Astrocyte (in vitro differentiated cells and primary cell): Measurements from ENCODE around the gene GPD2. TPM values are rescaled to one million over a fixed set of nuclear protein-coding genes. Genes with fewer than 3 reads are reported as not detected.

Source experiments
- DNase-seq: peaks from one replicate; pipeline ENCODE4 v3.0.0-alpha.2; 2010; ENCODE audit warnings: low read depth
- FAIRE-seq: peaks from 2 replicates; lab custom pipeline; 2011; peaks lifted over from hg19 to GRCh38; lab: Jason Lieb, UNC
- H2AFZ ChIP-seq: 2 replicates; pipeline ENCODE4 v1.6.0; 2012; ENCODE audit warnings: low read depth, low read length, inconsistent platforms
- H3K27ac ChIP-seq: 2 replicates; pipeline ENCODE4 v1.5.1; 2011; ENCODE audit warnings: low read depth, low read length, inconsistent platforms
- H3K27me3 ChIP-seq: 2 replicates; pipeline ENCODE4 v1.6.0; 2011; ENCODE audit warnings: low read length, inconsistent platforms; ENCODE audit not compliant: insufficient read depth
- H3K36me3 ChIP-seq: 2 replicates; pipeline ENCODE4 v1.5.1; 2011; ENCODE audit warnings: low read length, inconsistent platforms; ENCODE audit not compliant: insufficient read depth
- H3K4me1 ChIP-seq: 2 replicates; pipeline ENCODE4 v1.5.1; 2011; ENCODE audit warnings: low read length, inconsistent platforms; ENCODE audit not compliant: insufficient read depth
- H3K4me2 ChIP-seq: 2 replicates; pipeline ENCODE4 v1.6.0; 2012; ENCODE audit warnings: low read length, inconsistent platforms
- H3K4me3 ChIP-seq: 2 replicates; pipeline ENCODE4 v1.5.1; 2011; ENCODE audit warnings: low read depth, mild to moderate bottlenecking, low read length, inconsistent platforms; ENCODE audit not compliant: insufficient read depth
- H3K79me2 ChIP-seq: 2 replicates; pipeline ENCODE4 v1.6.0; 2012; ENCODE audit warnings: mild to moderate bottlenecking, low read length, inconsistent platforms; ENCODE audit not compliant: insufficient read depth
- H3K9ac ChIP-seq: 2 replicates; pipeline ENCODE4 v1.6.0; 2012; ENCODE audit warnings: mild to moderate bottlenecking, low read length, inconsistent platforms
- H3K9me3 ChIP-seq: 2 replicates; pipeline ENCODE4 v1.5.1; 2012; ENCODE audit warnings: low read depth, mild to moderate bottlenecking, low read length, inconsistent platforms; ENCODE audit not compliant: insufficient read depth
- H4K20me1 ChIP-seq: 2 replicates; pipeline ENCODE4 v1.6.0; 2012; ENCODE audit warnings: low read length, inconsistent platforms; ENCODE audit not compliant: insufficient read depth
- H3K27ac Mint-ChIP-seq: one replicate; pipeline ENCODE4 v1.8.0; 2021; ENCODE audit warnings: mild to moderate bottlenecking, mixed read lengths; ENCODE audit not compliant: unreplicated experiment
- H3K27me3 Mint-ChIP-seq: one replicate; pipeline ENCODE4 v1.8.0; 2021; ENCODE audit warnings: low read depth, mixed read lengths; ENCODE audit not compliant: unreplicated experiment
- H3K36me3 Mint-ChIP-seq: one replicate; pipeline ENCODE4 v1.8.0; 2021; ENCODE audit warnings: low read depth, mixed read lengths; ENCODE audit not compliant: unreplicated experiment
- H3K4me1 Mint-ChIP-seq: one replicate; pipeline ENCODE4 v1.8.0; 2021; ENCODE audit warnings: low read depth, mixed read lengths; ENCODE audit not compliant: unreplicated experiment
- H3K4me3 Mint-ChIP-seq: one replicate; pipeline ENCODE4 v1.8.0; 2021; ENCODE audit warnings: mild to moderate bottlenecking, moderate library complexity, mixed read lengths; ENCODE audit not compliant: unreplicated experiment
- H3K9me3 Mint-ChIP-seq: one replicate; pipeline ENCODE4 v1.8.0; 2021; ENCODE audit warnings: mild to moderate bottlenecking, mixed read lengths; ENCODE audit not compliant: unreplicated experiment
- EZH2 ChIP-seq: IDR thresholded peaks from 2 replicates; pipeline ENCODE4 v1.6.1; 2012; ENCODE audit warnings: mild to moderate bottlenecking, low read length, inconsistent platforms; ENCODE audit not compliant: insufficient read depth
- total RNA-seq: library from RNA; stranded (reverse); gene quantifications from 2 replicates; pipeline ENCODE4 v1.2.1, GENCODE V29; 2021
- TF ChIP-seq, protein P1 (sequence below): IDR thresholded peaks from 2 replicates; pipeline ENCODE4 v1.5.1; 2011; ENCODE audit warnings: low read depth, mild to moderate bottlenecking, inconsistent platforms, low read length, moderate library complexity; ENCODE audit not compliant: insufficient read depth

The GPD2 gene
- total RNA-seq, 1 donor from 2014 or later, result 29.0 TPM

DNA sequence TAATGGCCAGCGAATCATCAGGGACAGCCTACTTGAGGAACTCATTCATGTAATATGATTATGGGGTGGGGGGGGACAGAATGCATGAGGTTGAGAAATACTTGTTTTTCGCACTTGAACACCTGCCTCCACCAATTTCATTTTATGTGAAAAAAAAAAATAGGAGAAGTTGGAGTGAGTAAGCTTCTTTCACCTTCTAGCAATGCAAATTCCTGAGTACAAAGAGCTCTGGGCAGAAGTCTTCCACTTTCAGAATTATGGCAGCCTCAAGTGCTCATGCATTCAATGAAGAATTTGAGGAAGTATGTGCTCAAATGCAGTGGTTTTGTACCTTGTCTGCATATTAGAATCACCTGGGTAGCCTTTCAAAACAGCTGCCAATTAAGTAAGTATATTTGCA is 40.1 kb upstream of the GPD2 start:
- H3K27me3 Mint-ChIP-seq, result no peaks in the 10 kb centered on the region
- Histone ChIP-seq H3K4me1 (peaks cover 4% of the 10 kb centered on the region), H3K27me3 (no peaks in the 10 kb centered on the region), H3K4me3 (no peak overlapping the region), H3K4me2 (no peak overlapping the region), H3K36me3 (no peaks in the 10 kb centered on the region), H3K9ac (no peak overlapping the region), H3K79me2 (no peaks in the 10 kb centered on the region), H4K20me1 (no peaks in the 10 kb centered on the region), H2AFZ (no peak overlapping the region), H3K9me3 (no peaks in the 10 kb centered on the region), H3K27ac (no peak overlapping the region)
- no peaks in the 10 kb centered on the region for H3K9me3 Mint-ChIP-seq
- no peak overlapping the region for H3K27ac Mint-ChIP-seq
- H3K4me1 Mint-ChIP-seq, result peaks cover 1% of the 10 kb centered on the region
- no peak for DNase-seq
- no peak overlapping the region for H3K4me3 Mint-ChIP-seq
- no peak for TF ChIP-seq EZH2
- TF ChIP-seq, protein P1, sequence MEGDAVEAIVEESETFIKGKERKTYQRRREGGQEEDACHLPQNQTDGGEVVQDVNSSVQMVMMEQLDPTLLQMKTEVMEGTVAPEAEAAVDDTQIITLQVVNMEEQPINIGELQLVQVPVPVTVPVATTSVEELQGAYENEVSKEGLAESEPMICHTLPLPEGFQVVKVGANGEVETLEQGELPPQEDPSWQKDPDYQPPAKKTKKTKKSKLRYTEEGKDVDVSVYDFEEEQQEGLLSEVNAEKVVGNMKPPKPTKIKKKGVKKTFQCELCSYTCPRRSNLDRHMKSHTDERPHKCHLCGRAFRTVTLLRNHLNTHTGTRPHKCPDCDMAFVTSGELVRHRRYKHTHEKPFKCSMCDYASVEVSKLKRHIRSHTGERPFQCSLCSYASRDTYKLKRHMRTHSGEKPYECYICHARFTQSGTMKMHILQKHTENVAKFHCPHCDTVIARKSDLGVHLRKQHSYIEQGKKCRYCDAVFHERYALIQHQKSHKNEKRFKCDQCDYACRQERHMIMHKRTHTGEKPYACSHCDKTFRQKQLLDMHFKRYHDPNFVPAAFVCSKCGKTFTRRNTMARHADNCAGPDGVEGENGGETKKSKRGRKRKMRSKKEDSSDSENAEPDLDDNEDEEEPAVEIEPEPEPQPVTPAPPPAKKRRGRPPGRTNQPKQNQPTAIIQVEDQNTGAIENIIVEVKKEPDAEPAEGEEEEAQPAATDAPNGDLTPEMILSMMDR, result no peak
- no peaks in the 10 kb centered on the region for H3K36me3 Mint-ChIP-seq
- FAIRE-seq, result no peak

GRCh38 chr2:156397229-156397628 is 39.0 kb upstream of the GPD2 start:
- Mint-ChIP-seq H3K4me1 (peaks cover 1% of the 10 kb centered on the region), H3K27me3 (no peaks in the 10 kb centered on the region), H3K4me3 (no peak overlapping the region), H3K36me3 (no peaks in the 10 kb centered on the region), H3K27ac (no peak overlapping the region), H3K9me3 (no peaks in the 10 kb centered on the region)
- no peak for FAIRE-seq
- Histone ChIP-seq H3K9ac (no peak overlapping the region), H3K9me3 (no peaks in the 10 kb centered on the region), H3K36me3 (no peaks in the 10 kb centered on the region), H3K4me2 (no peak overlapping the region), H3K27me3 (no peaks in the 10 kb centered on the region), H3K27ac (no peak overlapping the region), H3K4me3 (no peak overlapping the region), H4K20me1 (no peaks in the 10 kb centered on the region), H3K4me1 (peaks cover 4% of the 10 kb centered on the region), H2AFZ (no peak overlapping the region), H3K79me2 (no peaks in the 10 kb centered on the region)
- no peak for DNase-seq
- TF ChIP-seq, protein P1, result no peak
- TF ChIP-seq EZH2, result no peak

DNA sequence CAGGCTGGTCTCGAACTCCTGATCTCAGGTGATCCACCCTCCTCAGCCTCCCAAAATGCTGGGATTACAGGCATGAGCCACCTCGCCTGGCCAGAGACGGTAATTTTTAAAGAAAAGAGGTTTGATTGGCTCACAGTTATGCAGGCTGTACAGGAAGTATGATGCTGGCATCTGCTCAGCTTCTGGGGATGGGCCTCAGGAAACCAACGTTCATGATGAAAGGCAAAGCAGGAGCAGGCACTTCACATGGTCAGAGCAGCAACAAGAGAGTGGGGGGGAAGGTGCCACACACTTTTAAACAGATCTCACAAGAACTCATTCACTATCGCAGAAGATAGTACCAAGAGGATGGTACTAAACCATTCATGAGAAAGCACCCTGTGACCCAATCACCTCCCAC is 38.0 kb upstream of the GPD2 start:
- H3K36me3 Mint-ChIP-seq, result no peaks in the 10 kb centered on the region
- H3K4me3 Mint-ChIP-seq, result no peak overlapping the region
- TF ChIP-seq, protein P1, result no peak
- no peak for TF ChIP-seq EZH2
- no peaks in the 10 kb centered on the region for H3K27me3 ChIP-seq
- no peaks in the 10 kb centered on the region for H3K79me2 ChIP-seq
- no peak overlapping the region for H2AFZ ChIP-seq
- FAIRE-seq, result no peak
- H3K27ac Mint-ChIP-seq, result no peak overlapping the region
- H3K9me3 Mint-ChIP-seq, result no peaks in the 10 kb centered on the region
- no peak for DNase-seq
- no peak overlapping the region for H3K4me2 ChIP-seq
- no peak overlapping the region for H3K27ac ChIP-seq
- H3K27me3 Mint-ChIP-seq, result no peaks in the 10 kb centered on the region
- H3K9me3 ChIP-seq, result no peaks in the 10 kb centered on the region
- no peaks in the 10 kb centered on the region for H3K36me3 ChIP-seq
- no peak overlapping the region for H3K4me3 ChIP-seq
- no peak overlapping the region for H3K9ac ChIP-seq
- peaks cover 1% of the 10 kb centered on the region for H3K4me1 Mint-ChIP-seq
- no peaks in the 10 kb centered on the region for H4K20me1 ChIP-seq
- H3K4me1 ChIP-seq, result peaks cover 4% of the 10 kb centered on the region
